NB4 (cell line): ENCODE data around the gene THSD7A.

Experiments
- MYC ChIP-seq: IDR thresholded peaks from 2 replicates; pipeline ENCODE4 v1.6.1; 2011; ENCODE audit warnings: low read depth, low read length
- TF ChIP-seq, protein P1 (sequence below): IDR thresholded peaks from one replicate; pipeline ENCODE4 v1.5.1; 2012; ENCODE audit warnings: low read depth, low read length

DNA sequence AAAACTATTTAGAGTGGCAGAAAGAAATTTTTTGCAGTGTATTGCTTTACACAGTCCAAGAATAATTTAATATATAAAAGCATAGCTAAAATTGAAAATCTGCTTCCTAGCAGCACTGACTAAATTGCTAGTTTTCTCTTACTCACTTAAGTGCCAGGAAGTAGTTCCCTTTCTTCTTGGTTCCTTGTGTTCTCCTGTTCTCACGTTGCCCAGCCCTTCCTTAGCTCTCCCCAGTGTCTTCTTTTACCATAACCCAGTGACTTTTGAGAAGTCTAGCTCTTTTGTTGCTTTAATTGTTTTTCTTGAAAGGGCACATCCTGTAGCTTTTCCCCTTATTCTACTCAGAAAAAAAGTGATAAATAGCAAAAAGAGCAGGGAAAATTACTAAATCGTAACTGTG is 215.5 kb downstream of the THSD7A start:
- TF ChIP-seq, protein P1, sequence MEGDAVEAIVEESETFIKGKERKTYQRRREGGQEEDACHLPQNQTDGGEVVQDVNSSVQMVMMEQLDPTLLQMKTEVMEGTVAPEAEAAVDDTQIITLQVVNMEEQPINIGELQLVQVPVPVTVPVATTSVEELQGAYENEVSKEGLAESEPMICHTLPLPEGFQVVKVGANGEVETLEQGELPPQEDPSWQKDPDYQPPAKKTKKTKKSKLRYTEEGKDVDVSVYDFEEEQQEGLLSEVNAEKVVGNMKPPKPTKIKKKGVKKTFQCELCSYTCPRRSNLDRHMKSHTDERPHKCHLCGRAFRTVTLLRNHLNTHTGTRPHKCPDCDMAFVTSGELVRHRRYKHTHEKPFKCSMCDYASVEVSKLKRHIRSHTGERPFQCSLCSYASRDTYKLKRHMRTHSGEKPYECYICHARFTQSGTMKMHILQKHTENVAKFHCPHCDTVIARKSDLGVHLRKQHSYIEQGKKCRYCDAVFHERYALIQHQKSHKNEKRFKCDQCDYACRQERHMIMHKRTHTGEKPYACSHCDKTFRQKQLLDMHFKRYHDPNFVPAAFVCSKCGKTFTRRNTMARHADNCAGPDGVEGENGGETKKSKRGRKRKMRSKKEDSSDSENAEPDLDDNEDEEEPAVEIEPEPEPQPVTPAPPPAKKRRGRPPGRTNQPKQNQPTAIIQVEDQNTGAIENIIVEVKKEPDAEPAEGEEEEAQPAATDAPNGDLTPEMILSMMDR: no peak
- TF ChIP-seq MYC: no peak
